Neural crest cell (in vitro differentiated cells): ENCODE data around the gene KRI1. TPM values are rescaled to one million over a fixed set of nuclear protein-coding genes. Genes with fewer than 3 reads are reported as not detected.
"Not testable (repeated sequence)": the region's sequence is repeated elsewhere in the genome, so short reads cannot be mapped to it uniquely, and the experiment has no call there.

Experiments
- DNase-seq: peaks from one replicate; pipeline ENCODE4 v3.0.0; 2021; ENCODE audit warnings: low read depth, mixed read lengths, low spot score
- H3K27ac Mint-ChIP-seq: one replicate; pipeline ENCODE4 v1.8.0; 2021; ENCODE audit warnings: mild to moderate bottlenecking, mixed read lengths; ENCODE audit not compliant: unreplicated experiment
- H3K27me3 Mint-ChIP-seq: 2 replicates; pipeline ENCODE4 v1.8.0; 2021; ENCODE audit warnings: low read depth, mild to moderate bottlenecking, mixed read lengths
- H3K36me3 Mint-ChIP-seq: 2 replicates; pipeline ENCODE4 v1.8.0; 2021; ENCODE audit warnings: low read depth, mild to moderate bottlenecking, mixed read lengths
- H3K4me1 Mint-ChIP-seq: 2 replicates; pipeline ENCODE4 v1.8.0; 2021; ENCODE audit warnings: mixed read lengths
- H3K4me3 Mint-ChIP-seq: one replicate; pipeline ENCODE4 v1.8.0; 2021; ENCODE audit warnings: mild to moderate bottlenecking, mixed read lengths
- H3K9me3 Mint-ChIP-seq: 2 replicates; pipeline ENCODE4 v1.8.0; 2021; ENCODE audit warnings: mixed read lengths
- CTCF ChIP-seq: fragments of 200-600 bp; sonication (generic); conservative IDR thresholded peaks from 2 replicates; pipeline ENCODE4 v1.5.0; 2021; ENCODE audit warnings: antibody characterized with exemption, mild to moderate bottlenecking
- total RNA-seq: library from RNA; stranded (reverse); gene quantifications from 2 replicates; pipeline ENCODE4 v1.2.1, GENCODE V29; 2021

Gene KRI1
- total RNA-seq, 1 donor from 2014 or later = 41.2 TPM

DNA sequence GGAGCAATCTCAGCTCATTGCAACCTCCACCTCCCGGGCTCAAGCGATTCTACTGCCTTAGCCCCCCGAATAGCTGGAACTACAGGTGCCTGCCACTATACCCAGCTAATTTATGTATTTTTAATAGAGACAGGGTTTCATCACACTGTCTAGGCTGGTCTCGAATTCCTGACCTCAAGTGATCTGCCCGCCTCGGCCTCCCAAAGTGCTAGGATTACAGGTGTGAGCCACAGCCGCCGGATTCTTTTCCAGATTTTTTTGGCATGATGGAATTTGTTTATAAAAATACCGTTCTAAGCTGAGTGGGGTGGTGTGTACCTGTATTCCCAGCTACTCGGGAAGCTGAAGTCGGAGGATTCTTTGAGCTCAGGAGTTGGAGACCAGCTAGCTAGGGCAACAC is 28.1 kb downstream of the KRI1 start:
- TF ChIP-seq CTCF = no peak
- no peaks in the 10 kb centered on the region for H3K9me3 Mint-ChIP-seq
- no peak overlapping the region for H3K27ac Mint-ChIP-seq
- no peak overlapping the region for H3K4me3 Mint-ChIP-seq
- DNase-seq = no peak
- no peaks in the 10 kb centered on the region for H3K4me1 Mint-ChIP-seq
- H3K27me3 Mint-ChIP-seq = peaks cover 14% of the 10 kb centered on the region
- no peaks in the 10 kb centered on the region for H3K36me3 Mint-ChIP-seq

DNA sequence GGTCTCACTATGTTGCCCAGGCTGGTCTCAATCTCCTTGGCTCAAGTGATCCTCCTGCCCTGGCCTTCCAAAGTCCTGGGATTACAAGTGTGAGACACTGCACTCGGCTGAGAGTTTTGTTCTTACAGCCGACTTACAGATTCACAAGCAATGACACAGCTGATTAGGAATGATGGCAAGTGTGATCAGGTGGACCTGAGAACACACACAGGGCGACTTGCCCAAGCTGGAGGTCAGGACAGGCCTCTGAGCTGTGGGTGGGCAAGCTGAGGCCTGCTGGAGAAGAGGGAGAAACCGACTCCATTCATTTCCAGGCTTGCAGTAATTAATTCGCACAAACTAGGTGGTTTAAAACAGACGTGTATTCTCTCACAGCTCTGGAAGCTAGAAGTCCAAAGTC is 30.2 kb downstream of the KRI1 start:
- no peak for TF ChIP-seq CTCF
- Mint-ChIP-seq H3K27me3 (peaks cover 11% of the 10 kb centered on the region), H3K27ac (no peak overlapping the region)

DNA sequence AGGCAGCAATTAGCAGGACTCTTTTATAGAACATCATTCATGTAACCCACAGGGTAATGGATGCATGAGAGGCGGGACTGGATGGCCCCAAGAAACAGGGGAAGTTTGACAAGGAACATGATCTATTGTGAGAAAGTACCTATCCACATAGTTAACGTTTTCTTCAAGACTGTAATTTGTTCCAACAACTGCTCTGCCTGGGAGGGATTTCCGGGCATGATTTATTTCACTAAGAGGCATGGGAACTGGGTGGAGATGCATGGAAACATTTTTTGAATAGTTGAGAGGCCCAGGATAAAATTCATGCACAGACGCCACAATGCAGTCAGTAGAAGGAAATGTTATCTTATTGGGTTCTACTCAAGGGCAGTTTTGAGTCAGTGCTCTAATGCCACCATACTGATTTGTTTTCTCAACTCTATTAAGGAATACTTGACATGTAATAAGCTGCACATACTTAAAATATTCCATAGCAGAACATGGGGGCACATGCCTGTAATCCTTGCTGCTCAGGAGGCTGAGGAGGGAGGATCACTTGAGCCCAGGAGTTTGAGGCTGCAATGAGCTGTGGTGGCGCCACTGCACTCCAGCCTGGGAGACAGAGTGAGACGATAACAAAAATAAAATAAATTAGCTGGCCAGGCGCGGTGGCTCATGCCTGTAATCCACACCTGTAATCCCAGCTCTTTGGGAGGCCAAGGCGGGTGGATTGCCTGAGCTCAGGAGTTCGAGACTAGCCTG is 32.0 kb downstream of the KRI1 start:
- H3K4me1 Mint-ChIP-seq = no peaks in the 10 kb centered on the region
- no peak overlapping the region for H3K27ac Mint-ChIP-seq
- TF ChIP-seq CTCF = no peak
- no peaks in the 10 kb centered on the region for H3K9me3 Mint-ChIP-seq
- no peak overlapping the region for H3K4me3 Mint-ChIP-seq
- H3K36me3 Mint-ChIP-seq = no peaks in the 10 kb centered on the region
- DNase-seq = no peak
- peaks cover 9% of the 10 kb centered on the region for H3K27me3 Mint-ChIP-seq

More for the DNA sequence above, 30.2 kb downstream of the KRI1 start:
- H3K36me3 Mint-ChIP-seq = no peaks in the 10 kb centered on the region
- no peaks in the 10 kb centered on the region for H3K9me3 Mint-ChIP-seq
- no peaks in the 10 kb centered on the region for H3K4me1 Mint-ChIP-seq
- no peak for DNase-seq
- no peak overlapping the region for H3K4me3 Mint-ChIP-seq

GRCh38 chr19:10532457-10532856 is 33.4 kb downstream of the KRI1 start:
- no peaks in the 10 kb centered on the region for H3K9me3 Mint-ChIP-seq
- DNase-seq = no peak

GRCh38 chr19:10526887-10527286 is 38.9 kb downstream of the KRI1 start:
- not testable (repeated sequence) for H3K27me3 Mint-ChIP-seq, H3K4me1 Mint-ChIP-seq, H3K27ac Mint-ChIP-seq, H3K36me3 Mint-ChIP-seq, DNase-seq, H3K4me3 Mint-ChIP-seq, H3K9me3 Mint-ChIP-seq

More at GRCh38 chr19:10532457-10532856, 33.4 kb downstream of the KRI1 start:
- Mint-ChIP-seq H3K36me3 (no peaks in the 10 kb centered on the region), H3K27ac (no peak overlapping the region), H3K4me3 (no peak overlapping the region), H3K27me3 (peaks cover 6% of the 10 kb centered on the region), H3K4me1 (no peaks in the 10 kb centered on the region)
- no peak for TF ChIP-seq CTCF

- H3K4me3 Mint-ChIP-seq = no peak overlapping the region
- no peaks in the 10 kb centered on the region for H3K9me3 Mint-ChIP-seq
- no peaks in the 10 kb centered on the region for H3K36me3 Mint-ChIP-seq
- no peak for TF ChIP-seq CTCF
- no peaks in the 10 kb centered on the region for H3K4me1 Mint-ChIP-seq
- no peaks in the 10 kb centered on the region for H3K27me3 Mint-ChIP-seq
- no peak for DNase-seq
- H3K27ac Mint-ChIP-seq = no peak overlapping the region
Measured at GRCh38 chr19:10525636-10526035, 40.2 kb downstream of the KRI1 start.
